ENCODE results near the gene UVSSA. TPM values are rescaled to one million over a fixed set of nuclear protein-coding genes. Genes with fewer than 3 reads are reported as not detected.
"Not testable (repeated sequence)": the region's sequence is repeated elsewhere in the genome, so short reads cannot be mapped to it uniquely, and the experiment has no call there.

Gene UVSSA
- total RNA-seq, 1 experiment from 2014 or later: 26.3 TPM

GRCh38 chr4:1332686-1333085 is 14.3 kb upstream of the UVSSA start:
- H3K36me3 Mint-ChIP-seq (ENCODE audit: insufficient read depth, unreplicated experiment): peaks cover 59% of the 10 kb centered on the region
- H3K27me3 Mint-ChIP-seq (ENCODE audit: insufficient read depth, unreplicated experiment): no peaks in the 10 kb centered on the region
- DNase-seq: no peak
- Histone ChIP-seq H3K36me3 (ENCODE audit: control insufficient read depth, insufficient read depth, low read length) (peaks cover 6% of the 10 kb centered on the region; the same call in 1 of the 2 replicates), H3K4me3 (ENCODE audit: low read depth, low read length) (no peak overlapping the region), H3K9me3 (no peaks in the 10 kb centered on the region), H3K4me1 (no peaks in the 10 kb centered on the region), H3K27me3 (replicated peaks; ENCODE audit: control insufficient read depth, insufficient read depth, low read length) (no peaks in the 10 kb centered on the region)
- H3K4me3 Mint-ChIP-seq (ENCODE audit: unreplicated experiment): no peak overlapping the region
- H3K27ac Mint-ChIP-seq (ENCODE audit: unreplicated experiment): no peak overlapping the region
- intact Hi-C loops (cut with micrococcal nuclease; ENCODE audit: unreplicated experiment): no loop called here
- POLR2A ChIA-PET: no interaction called here
- no peak for TF ChIP-seq CTCF (IDR thresholded peaks at IDR 0.05; ENCODE audit: insufficient read depth in 1 of 2, low read depth in 1 of 2, low read length in 1 of 2, severe bottlenecking in 1 of 2, unreplicated experiment in 1 of 2)
- CTCF ChIA-PET: no interaction called here
- BruUV-seq (replicated peaks): no TSS peak
- H3K9me3 Mint-ChIP-seq (ENCODE audit: unreplicated experiment): no peaks in the 10 kb centered on the region
- peaks cover 9% of the 10 kb centered on the region for H3K4me1 Mint-ChIP-seq (ENCODE audit: low read depth, unreplicated experiment)

DNA sequence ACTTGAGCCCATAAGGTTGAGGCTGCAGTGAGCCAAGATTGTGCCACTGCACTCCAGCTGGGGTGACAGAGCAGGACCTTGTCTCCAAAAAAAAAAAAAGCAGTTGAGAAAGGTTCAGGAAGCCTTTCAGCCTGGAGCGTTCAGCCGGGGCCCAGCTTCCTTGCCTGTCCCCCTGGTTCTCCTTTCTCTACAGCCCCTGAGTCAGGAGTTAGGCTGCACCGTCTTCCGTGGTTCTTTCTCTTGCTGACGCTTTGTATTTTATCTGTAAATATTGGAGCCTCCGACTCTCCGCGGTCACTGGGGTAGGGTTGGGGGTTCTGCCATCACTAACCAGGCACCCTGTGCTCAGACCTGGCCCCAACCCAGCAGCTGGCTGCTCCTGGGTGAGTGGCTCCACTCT is 13.8 kb upstream of the UVSSA start:
- no peak for DNase-seq
- Histone ChIP-seq H3K9me3 (no peaks in the 10 kb centered on the region), H3K4me3 (ENCODE audit: low read depth, low read length) (no peak overlapping the region), H3K4me1 (no peaks in the 10 kb centered on the region), H3K27me3 (replicated peaks; ENCODE audit: control insufficient read depth, insufficient read depth, low read length) (no peaks in the 10 kb centered on the region), H3K36me3 (ENCODE audit: control insufficient read depth, insufficient read depth, low read length) (peaks cover 8% of the 10 kb centered on the region)
- no TSS peak for BruUV-seq (replicated peaks)
- peaks cover 13% of the 10 kb centered on the region for H3K4me1 Mint-ChIP-seq (ENCODE audit: low read depth, unreplicated experiment)
- no peaks in the 10 kb centered on the region for H3K9me3 Mint-ChIP-seq (ENCODE audit: unreplicated experiment)
- intact Hi-C loops (cut with micrococcal nuclease; ENCODE audit: unreplicated experiment): no loop called here
- POLR2A ChIA-PET: no interaction called here
- CTCF ChIA-PET: no interaction called here
- no peak overlapping the region for H3K27ac Mint-ChIP-seq (ENCODE audit: unreplicated experiment)
- H3K27me3 Mint-ChIP-seq (ENCODE audit: insufficient read depth, unreplicated experiment): no peaks in the 10 kb centered on the region
- H3K36me3 Mint-ChIP-seq (ENCODE audit: insufficient read depth, unreplicated experiment): peaks cover 65% of the 10 kb centered on the region
- no peak overlapping the region for H3K4me3 Mint-ChIP-seq (ENCODE audit: unreplicated experiment)
- TF ChIP-seq CTCF (IDR thresholded peaks at IDR 0.05; ENCODE audit: insufficient read depth in 1 of 2, low read depth in 1 of 2, low read length in 1 of 2, severe bottlenecking in 1 of 2, unreplicated experiment in 1 of 2): no peak

DNA sequence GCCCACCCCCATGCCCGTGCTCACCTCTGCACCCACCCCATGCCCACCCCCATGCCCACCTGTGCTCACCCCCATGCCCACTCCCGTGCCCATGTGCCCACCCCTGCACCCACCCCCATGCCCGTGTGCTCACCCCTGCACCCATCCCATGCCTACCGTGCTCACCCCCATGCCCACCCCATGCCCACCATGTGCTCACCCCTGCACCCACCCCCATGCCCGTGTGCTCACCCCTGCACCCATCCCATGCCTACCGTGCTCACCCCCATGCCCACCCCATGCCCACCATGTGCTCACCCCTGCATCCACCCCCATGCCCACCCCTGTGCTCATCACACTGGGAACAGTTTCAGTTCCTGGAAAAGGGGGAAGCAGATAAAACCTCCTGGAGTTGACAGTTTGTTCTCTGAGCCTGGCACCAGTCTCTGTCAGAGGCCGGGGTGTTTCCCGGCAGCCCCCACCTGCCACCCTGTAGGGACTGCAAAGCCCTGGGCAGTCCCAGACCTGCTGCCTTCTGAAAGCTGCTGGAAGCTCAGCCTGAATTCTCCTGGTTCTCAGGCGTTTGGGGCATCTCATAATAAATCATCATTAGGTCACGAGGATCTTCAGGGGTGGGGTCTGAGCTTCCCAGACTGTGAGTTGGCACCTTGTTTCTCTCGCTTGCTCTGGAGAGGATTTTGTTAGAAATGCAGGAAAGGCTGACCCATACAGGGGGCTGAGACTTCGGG is 13.0 kb upstream of the UVSSA start:
- not testable (repeated sequence) for H3K27ac Mint-ChIP-seq (ENCODE audit: unreplicated experiment)

More for the DNA sequence above, 13.0 kb upstream of the UVSSA start:
- H3K4me3 Mint-ChIP-seq (ENCODE audit: unreplicated experiment); POLR2A ChIA-PET; H3K9me3 ChIP-seq; BruUV-seq (replicated peaks); H3K9me3 Mint-ChIP-seq (ENCODE audit: unreplicated experiment); CTCF ChIA-PET; intact Hi-C loops (cut with micrococcal nuclease; ENCODE audit: unreplicated experiment); H3K4me3 ChIP-seq (ENCODE audit: low read depth, low read length); H3K27me3 ChIP-seq (replicated peaks; ENCODE audit: control insufficient read depth, insufficient read depth, low read length); DNase-seq; H3K4me1 ChIP-seq; H3K36me3 ChIP-seq (ENCODE audit: control insufficient read depth, insufficient read depth, low read length); H3K27me3 Mint-ChIP-seq (ENCODE audit: insufficient read depth, unreplicated experiment): not testable (repeated sequence)
- Mint-ChIP-seq H3K36me3 (ENCODE audit: insufficient read depth, unreplicated experiment) (peaks cover 72% of the 10 kb centered on the region), H3K4me1 (ENCODE audit: low read depth, unreplicated experiment) (peaks cover 13% of the 10 kb centered on the region)
